ENCODE measurements around the gene C20orf96.
"Not testable (repeated sequence)": the region's sequence is repeated elsewhere in the genome, so short reads cannot be mapped to it uniquely, and the experiment has no call there.

C20orf96 gene
- total RNA-seq, result 0.24 to 1.1 reads per million in 2 donors

GRCh38 chr20:290084-290831 is at the start of gene C20orf96:
TSS of gene C20orf96 (minus strand) at chr20:290750. CDS start at chr20:290610, 140 bp downstream.
- DNase-seq, result peak; percentile 70

- not testable (repeated sequence) for DNase-seq
These were observed 45.5 kb upstream of the C20orf96 start for GRCh38 chr20:336040-336439.

GRCh38 chr20:334578-334977 is 44.0 kb upstream of the C20orf96 start:
- no peak for DNase-seq

GRCh38 chr20:330233-331149 is 39.9 kb upstream of the C20orf96 start:
- peak; percentile 45 for DNase-seq

- DNase-seq, result no peak
These were observed 39.3 kb upstream of the C20orf96 start for GRCh38 chr20:329851-330232.

- no peak for DNase-seq
These were observed 38.6 kb upstream of the C20orf96 start for GRCh38 chr20:328975-329695.

GRCh38 chr20:328027-328974 is 37.8 kb upstream of the C20orf96 start:
- DNase-seq, result no peak

- peak; percentile 57 for DNase-seq
These were observed 36.9 kb upstream of the C20orf96 start for GRCh38 chr20:327186-328026.

- DNase-seq, result no peak
These were observed 36.2 kb upstream of the C20orf96 start for GRCh38 chr20:326645-327185.

GRCh38 chr20:325889-326644 is 35.5 kb upstream of the C20orf96 start:
- peak; percentile 39 for DNase-seq

- DNase-seq, result peak; percentile 98
These were observed 34.7 kb upstream of the C20orf96 start, which contains the start of gene SOX12 for GRCh38 chr20:325045-325888. TSS of gene SOX12 (plus strand) at chr20:325552. CDS start at chr20:325925, 373 bp downstream.

- peak; percentile 85 for DNase-seq
These were observed 33.9 kb upstream of the C20orf96 start for GRCh38 chr20:324177-325044.

GRCh38 chr20:316316-317068 is 25.9 kb upstream of the C20orf96 start:
- no peak for DNase-seq

GRCh38 chr20:313948-314347 is 23.4 kb upstream of the C20orf96 start:
- DNase-seq, result no peak

GRCh38 chr20:313402-313801 is 22.9 kb upstream of the C20orf96 start:
- DNase-seq, result no peak

GRCh38 chr20:312866-313265 is 22.3 kb upstream of the C20orf96 start:
- DNase-seq, result no peak

GRCh38 chr20:312067-312466 is 21.5 kb upstream of the C20orf96 start:
- no peak for DNase-seq
